ENCODE data around the gene CHI3L1.

Gene CHI3L1

GRCh38 chr1:203149188-203149840 lies 37.2 kb downstream of the CHI3L1 start:
- no peak for DNase-seq

- no peak for DNase-seq
Observed at GRCh38 chr1:203148579-203148978, 37.9 kb downstream of the CHI3L1 start.

- DNase-seq: no peak
Observed at GRCh38 chr1:203148127-203148526, 38.4 kb downstream of the CHI3L1 start.

- no peak for DNase-seq
Observed at GRCh38 chr1:203147376-203147775, 39.1 kb downstream of the CHI3L1 start.

GRCh38 chr1:203146537-203146936 lies 40.0 kb downstream of the CHI3L1 start:
- no peak for DNase-seq

GRCh38 chr1:203146042-203146369 lies 40.5 kb downstream of the CHI3L1 start:
- DNase-seq: no peak

GRCh38 chr1:203145321-203146041 lies 41.0 kb downstream of the CHI3L1 start:
- no peak for DNase-seq

- DNase-seq: no peak
Observed at GRCh38 chr1:203144661-203145060, 41.8 kb downstream of the CHI3L1 start.

- DNase-seq: no peak
Observed at GRCh38 chr1:203143641-203144040, 42.9 kb downstream of the CHI3L1 start.

- no peak for DNase-seq
Observed at GRCh38 chr1:203142684-203143408, 43.7 kb downstream of the CHI3L1 start.

- DNase-seq: no peak
Observed at GRCh38 chr1:203142124-203142523, 44.4 kb downstream of the CHI3L1 start.

GRCh38 chr1:203140743-203141520 lies 45.6 kb downstream of the CHI3L1 start:
- DNase-seq: no peak

GRCh38 chr1:203139976-203140475 lies 46.5 kb downstream of the CHI3L1 start:
- DNase-seq: no peak

GRCh38 chr1:203138066-203138465 lies 48.4 kb downstream of the CHI3L1 start:
- DNase-seq: no peak

GRCh38 chr1:203137324-203137723 lies 49.2 kb downstream of the CHI3L1 start:
- DNase-seq: no peak

GRCh38 chr1:203136409-203137042 lies 50.0 kb downstream of the CHI3L1 start:
- DNase-seq: no peak

- DNase-seq: no peak
Observed at GRCh38 chr1:203135636-203136305, 50.7 kb downstream of the CHI3L1 start.

- DNase-seq: no peak
Observed at GRCh38 chr1:203133970-203134725, 52.4 kb downstream of the CHI3L1 start.

- no peak for DNase-seq
Observed at GRCh38 chr1:203131548-203132200, 54.8 kb downstream of the CHI3L1 start.

GRCh38 chr1:203130358-203130985 lies 56.0 kb downstream of the CHI3L1 start:
- DNase-seq: no peak

Data from activated T-cell treated with anti-CD3 and anti-CD28 coated beads, Interleukin-2, amount 50 U/mL, for 1 hour (primary cell).